Measurements from ENCODE around the gene GJB6.

GJB6 gene

DNA sequence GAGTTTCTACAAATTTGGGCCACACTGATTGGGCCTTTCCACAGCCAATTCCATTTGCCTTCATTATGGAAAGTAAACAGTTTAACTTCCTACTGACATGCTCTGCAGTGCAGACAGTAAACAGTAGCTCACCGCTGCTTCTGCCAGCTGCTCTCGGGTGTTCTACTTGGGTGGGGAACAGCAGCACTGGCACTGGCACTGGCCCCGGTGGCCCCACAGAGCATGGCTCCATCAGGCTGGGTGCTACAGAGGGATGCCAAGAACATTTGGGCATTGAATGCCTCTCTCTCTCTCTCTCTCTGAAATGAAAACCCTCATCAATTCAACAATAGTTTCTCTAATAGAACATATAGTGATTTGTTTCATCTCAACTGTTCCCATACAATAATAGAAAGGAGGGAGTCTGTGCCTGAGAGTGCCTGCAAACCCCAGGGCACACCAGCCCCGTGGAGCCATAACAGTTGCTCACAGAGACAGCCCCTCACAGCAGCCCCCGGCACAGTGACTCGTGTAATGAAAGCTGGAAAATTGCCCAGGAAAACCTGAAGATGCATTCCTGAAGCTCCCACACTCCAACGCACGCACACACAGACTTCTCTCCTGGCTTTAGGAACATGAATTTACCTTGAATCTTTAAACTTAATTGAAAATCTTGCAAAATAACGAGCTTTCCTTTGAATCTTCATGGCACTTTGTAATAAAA lies 38.2 kb upstream of the GJB6 start:
- H3K4me3 ChIP-seq: no peak overlapping the region
- DNase-seq: no peak
- no peaks in the 10 kb centered on the region for H3K36me3 ChIP-seq
- peaks cover 0 to 4% of the 10 kb centered on the region in 2 donors for H3K27me3 ChIP-seq
- TF ChIP-seq, protein P1, sequence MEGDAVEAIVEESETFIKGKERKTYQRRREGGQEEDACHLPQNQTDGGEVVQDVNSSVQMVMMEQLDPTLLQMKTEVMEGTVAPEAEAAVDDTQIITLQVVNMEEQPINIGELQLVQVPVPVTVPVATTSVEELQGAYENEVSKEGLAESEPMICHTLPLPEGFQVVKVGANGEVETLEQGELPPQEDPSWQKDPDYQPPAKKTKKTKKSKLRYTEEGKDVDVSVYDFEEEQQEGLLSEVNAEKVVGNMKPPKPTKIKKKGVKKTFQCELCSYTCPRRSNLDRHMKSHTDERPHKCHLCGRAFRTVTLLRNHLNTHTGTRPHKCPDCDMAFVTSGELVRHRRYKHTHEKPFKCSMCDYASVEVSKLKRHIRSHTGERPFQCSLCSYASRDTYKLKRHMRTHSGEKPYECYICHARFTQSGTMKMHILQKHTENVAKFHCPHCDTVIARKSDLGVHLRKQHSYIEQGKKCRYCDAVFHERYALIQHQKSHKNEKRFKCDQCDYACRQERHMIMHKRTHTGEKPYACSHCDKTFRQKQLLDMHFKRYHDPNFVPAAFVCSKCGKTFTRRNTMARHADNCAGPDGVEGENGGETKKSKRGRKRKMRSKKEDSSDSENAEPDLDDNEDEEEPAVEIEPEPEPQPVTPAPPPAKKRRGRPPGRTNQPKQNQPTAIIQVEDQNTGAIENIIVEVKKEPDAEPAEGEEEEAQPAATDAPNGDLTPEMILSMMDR (IDR thresholded peaks at IDR 0.05): no peak
- intact Hi-C loops (cut with DNase I; ENCODE audit: low total_unique reads): no loop called here
- no peaks in the 10 kb centered on the region for H3K4me1 ChIP-seq
- H3K27ac ChIP-seq: no peak overlapping the region
- H3K9me3 ChIP-seq: peaks cover 0 to 5% (median 0%) of the 10 kb centered on the region in 3 donors

DNA sequence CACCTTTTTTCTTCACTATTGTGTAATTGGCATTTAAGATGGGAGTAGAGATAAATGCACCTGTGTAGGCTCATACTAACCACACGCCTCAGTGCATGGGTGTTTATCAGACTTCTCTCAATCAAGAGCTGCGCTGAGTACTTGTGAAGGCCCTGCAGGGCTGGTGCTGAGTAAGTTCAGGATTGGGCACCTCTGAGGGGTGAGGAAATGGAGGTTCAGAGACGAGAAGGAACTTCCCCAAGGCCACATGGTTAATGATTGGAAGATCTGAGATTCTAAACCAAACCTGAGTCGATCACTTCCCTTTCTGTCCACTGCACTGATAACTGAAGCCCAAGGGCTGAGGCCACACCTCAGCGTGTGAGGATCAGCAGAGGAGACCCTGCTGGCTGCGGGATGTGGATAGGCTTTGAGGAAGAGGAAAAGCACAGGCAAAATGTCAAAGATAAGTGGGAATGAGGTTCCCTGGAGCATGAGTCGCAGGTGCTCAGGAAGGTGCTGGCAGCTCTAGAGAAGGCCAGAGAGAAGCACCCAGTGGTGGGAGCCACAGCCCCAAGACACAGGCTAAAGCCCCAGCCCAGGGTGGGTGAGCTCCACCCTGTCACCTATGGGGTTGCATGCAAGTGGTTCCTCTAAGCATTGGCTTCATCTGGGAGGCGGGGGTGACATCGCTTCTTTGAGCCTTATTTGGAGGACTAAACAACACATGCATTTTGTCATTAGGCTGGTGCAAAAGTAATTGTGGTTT lies 32.3 kb upstream of the GJB6 start:
- TF ChIP-seq, protein P1 (IDR thresholded peaks at IDR 0.05): no peak
- Histone ChIP-seq H3K4me1 (no peaks in the 10 kb centered on the region), H3K4me3 (no peak overlapping the region), H3K27ac (no peak overlapping the region), H3K9me3 (no peaks in the 10 kb centered on the region), H3K36me3 (no peaks in the 10 kb centered on the region), H3K27me3 (no peaks in the 10 kb centered on the region)
- no peak for DNase-seq
- intact Hi-C loops (cut with DNase I; ENCODE audit: low total_unique reads): no loop called here

DNA sequence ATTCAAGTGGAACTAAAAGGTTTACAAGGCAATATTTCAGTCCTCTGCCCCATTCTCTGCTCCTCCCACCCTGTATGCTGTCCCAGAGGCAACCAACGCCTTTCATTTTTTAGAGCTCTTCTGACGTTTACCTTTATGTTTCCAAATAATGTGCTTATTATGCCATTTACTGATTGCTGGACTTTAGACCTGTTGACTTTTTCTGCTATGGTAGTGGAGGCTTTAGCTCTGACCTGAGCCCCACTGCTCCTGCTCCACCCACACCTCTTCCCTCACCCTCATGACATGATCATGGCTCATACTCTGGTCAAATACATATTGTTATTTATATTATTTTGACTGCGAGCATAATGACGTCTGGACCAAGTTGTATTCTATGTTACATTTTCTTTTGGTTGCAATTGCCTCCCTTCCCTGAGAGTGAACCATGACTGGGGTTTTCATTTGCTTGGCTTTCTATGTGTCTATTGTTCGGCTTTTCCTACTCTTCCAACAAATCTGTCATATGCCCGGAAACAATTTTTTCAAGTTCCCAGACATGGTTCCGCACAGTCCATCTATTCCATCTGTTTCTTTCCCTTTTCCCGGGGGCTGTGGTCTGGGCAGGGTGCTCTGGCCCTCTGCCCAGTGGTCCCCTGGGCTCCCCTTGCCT lies 31.4 kb upstream of the GJB6 start:
- intact Hi-C loops (cut with DNase I; ENCODE audit: low total_unique reads): no loop called here
- no peak overlapping the region for H3K4me3 ChIP-seq
- DNase-seq: no peak
- H3K9me3 ChIP-seq: no peaks in the 10 kb centered on the region
- TF ChIP-seq, protein P1 (IDR thresholded peaks at IDR 0.05): no peak
- H3K27ac ChIP-seq: no peak overlapping the region
- no peaks in the 10 kb centered on the region for H3K27me3 ChIP-seq
- no peaks in the 10 kb centered on the region for H3K4me1 ChIP-seq
- no peaks in the 10 kb centered on the region for H3K36me3 ChIP-seq

DNA sequence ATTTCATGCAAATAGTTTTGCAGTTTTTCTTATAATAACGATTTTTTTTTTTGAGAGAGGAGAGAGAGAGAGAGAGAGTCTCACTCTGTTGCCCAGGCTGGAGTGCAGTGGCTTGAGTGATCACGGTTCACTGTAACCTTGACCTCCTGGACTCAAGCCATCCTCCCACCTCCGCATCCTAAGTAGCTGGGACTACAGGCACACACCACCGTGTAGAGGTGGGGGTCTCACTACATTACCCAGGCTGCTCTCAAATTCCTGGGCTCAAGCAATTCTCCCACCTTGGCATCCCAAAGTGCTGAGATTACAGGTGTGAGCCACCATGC lies 26.8 kb upstream of the GJB6 start:
- no peak for DNase-seq
- Histone ChIP-seq H3K9me3 (no peaks in the 10 kb centered on the region), H3K27me3 (peaks cover 0 to 2% of the 10 kb centered on the region in 2 donors), H3K36me3 (no peaks in the 10 kb centered on the region), H3K27ac (no peak overlapping the region), H3K4me1 (no peaks in the 10 kb centered on the region), H3K4me3 (no peak overlapping the region)
- intact Hi-C loops (cut with DNase I; ENCODE audit: low total_unique reads): no loop called here
- TF ChIP-seq, protein P1 (IDR thresholded peaks at IDR 0.05): no peak

DNA sequence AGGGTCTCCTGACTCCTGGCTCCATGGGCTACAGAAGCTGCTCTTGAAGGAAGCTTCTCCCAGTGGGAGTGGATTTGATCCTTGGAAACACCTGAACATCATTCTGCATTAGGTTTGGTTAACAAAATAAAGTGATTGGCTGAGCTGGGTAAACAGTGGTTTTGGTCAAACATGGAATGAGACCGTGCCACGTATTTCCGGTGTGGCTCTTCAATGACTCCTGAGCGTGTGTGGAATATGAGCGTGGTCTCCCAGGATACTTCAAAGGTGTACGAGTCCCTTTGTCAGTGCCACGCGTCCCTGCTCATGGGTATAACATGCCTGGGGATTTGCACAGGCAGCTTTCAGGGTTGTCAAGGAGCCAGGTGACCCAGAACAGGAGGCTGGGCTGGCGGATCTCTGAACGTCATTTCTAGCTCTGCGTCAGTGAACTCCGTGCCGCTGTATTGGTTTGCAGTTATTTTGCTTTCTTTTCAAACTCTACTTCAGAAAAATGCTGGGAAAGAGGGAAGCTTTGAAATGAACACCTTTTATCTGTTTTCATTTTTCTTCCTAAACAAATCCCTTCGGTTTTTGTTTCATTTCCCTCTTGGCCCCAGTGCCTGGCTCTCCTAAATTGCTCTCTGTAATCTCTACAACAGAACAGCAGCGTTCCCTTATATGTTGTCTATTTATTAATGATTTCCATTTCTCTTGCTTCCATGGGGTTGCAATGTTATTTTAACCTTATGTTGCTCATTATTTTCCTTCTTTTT lies 26.3 kb upstream of the GJB6 start:
- intact Hi-C loops (cut with DNase I; ENCODE audit: low total_unique reads): no loop called here
- TF ChIP-seq, protein P1 (IDR thresholded peaks at IDR 0.05): no peak
- no peak overlapping the region for H3K27ac ChIP-seq
- H3K36me3 ChIP-seq: no peaks in the 10 kb centered on the region
- H3K27me3 ChIP-seq: peaks cover 0 to 2% of the 10 kb centered on the region in 2 donors
- H3K4me3 ChIP-seq: no peak overlapping the region
- no peaks in the 10 kb centered on the region for H3K4me1 ChIP-seq
- no peak for DNase-seq
- no peaks in the 10 kb centered on the region for H3K9me3 ChIP-seq

All from tibial artery (tissue), 4 donors.